GM21526 (cell line): Measurements from ENCODE around the gene CAMK1D.

Source experiments
- ATAC-seq: cut with Tn5 transposase; IDR thresholded peaks from one replicate; pipeline ENCODE4 v1.9.1; 2021; ENCODE audit warnings: moderate library complexity; ENCODE audit not compliant: unreplicated experiment, low FRiP score

CAMK1D gene

DNA sequence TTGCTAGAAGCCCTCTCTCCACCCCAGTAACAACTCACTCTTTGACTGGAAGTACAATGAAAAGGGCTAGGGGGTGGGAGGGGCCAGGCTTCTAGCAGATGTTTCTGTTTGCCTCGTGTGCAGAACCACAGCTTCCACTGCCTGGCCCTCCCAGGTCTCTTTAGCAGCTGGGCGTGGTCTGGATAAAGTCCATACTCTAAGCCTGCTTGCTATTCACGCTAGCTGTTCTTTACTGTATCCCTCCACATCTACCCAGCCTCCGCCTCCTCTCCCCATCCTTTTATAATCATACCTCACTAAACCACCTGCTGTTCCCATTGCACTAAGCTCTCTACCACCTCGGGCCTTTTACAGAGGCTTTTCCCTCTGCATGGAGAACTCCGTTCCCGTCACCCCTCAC lies 288.8 kb downstream of the CAMK1D start:
- no peak for ATAC-seq

GRCh38 chr10:12638781-12639180 lies 289.4 kb downstream of the CAMK1D start:
- ATAC-seq: no peak

DNA sequence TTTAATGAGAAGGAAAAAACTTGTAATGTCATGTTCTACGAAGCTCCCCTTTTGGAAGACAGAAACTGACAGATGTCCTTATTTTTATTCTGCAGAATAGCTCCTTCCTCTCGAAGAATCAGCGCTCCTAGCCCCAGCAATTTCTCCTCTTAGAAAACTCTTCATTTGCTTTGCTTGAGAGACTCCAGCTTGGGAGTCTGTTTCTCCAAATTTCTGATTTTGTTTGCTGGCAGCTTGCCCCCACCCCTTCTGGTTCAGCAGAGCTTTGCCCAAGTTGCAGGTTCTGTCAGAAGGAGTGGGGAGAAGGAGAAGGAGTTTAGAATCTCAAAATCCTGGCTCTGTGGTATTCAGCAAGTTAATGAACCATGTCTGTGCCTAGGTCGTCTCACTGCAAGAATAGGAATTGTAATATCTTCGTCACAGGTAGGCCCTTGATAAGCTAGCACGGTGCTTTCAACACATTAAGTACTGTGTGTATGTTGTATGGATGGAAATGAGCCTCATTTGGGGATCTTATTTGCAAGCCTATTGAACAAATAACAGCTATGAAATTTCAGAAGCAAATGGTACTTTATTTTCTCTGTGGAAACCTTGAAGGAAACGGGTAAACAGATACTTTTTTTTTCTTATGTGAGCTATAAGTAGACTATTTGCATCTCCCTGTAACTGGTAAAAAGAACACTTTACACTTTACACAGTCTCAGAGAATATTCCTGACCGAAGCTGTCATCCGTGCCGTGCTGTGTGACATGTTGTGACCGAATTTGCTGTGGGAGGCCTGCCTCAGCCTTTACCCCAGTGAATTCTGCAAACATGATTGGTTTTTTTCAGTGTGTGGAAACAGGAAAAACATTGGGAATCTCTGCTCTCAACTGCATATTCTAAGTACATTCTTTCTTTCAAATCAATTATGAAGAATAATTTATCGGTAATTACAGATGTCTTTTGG lies 290.9 kb downstream of the CAMK1D start:
- ATAC-seq: no peak

DNA sequence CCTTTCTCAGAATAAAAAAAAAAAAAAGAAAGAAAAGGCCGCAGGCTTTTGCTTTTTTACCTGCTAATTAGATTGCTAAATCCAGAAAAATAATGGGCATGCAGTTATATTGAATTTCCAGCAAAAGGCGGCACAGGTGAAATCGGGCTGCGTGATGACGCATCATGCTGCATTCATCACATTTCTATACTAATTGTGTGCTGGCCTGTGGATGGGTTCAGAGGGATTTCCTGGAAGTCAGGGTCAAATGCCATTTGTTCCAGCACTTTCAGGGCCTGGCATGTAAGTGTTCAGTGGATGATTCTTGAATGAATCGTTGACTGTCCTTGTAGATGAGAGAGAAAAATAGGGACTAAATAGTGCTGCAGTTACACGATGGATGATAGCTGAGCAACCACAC lies 292.7 kb downstream of the CAMK1D start:
- ATAC-seq: no peak

- no peak for ATAC-seq
Observed at GRCh38 chr10:12643279-12643678, 293.9 kb downstream of the CAMK1D start.

DNA sequence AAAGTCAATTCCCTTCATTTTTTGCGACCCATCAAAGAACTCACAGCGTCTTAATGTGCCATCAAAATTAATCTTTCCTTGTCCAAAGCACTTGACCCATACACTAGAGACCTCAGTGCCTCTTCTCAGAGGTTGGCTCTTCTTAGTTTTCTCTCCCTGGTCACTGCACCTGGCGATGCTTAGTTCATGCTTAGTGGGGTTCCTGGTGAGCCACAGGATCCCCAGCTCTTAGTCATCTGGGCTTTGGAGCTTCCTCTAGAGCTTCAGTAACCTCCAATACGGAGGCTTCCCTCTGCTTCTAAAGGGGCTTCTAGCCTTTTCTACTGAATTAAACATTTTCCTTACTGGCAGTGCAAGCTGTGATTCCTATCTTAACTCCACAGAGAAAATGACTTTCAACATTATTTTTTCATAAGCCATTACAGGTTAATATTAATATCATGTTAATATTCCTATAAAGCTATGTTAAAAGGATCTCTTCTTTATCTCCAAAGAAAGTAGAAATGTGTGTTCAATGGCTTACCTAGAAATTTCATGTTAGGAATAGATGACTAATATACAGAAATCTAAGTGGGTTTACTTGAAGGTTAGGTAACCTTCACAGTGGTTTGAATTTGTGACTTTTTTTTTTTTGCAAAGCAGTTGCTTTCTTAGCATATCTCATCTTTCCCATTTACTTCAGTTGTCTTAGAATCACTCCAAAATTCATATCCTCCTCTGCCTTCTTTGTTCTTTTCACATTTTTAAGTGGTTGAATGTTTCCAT lies 295.2 kb downstream of the CAMK1D start:
- ATAC-seq: no peak

- no peak for ATAC-seq
Observed at GRCh38 chr10:12645449-12645848, 296.1 kb downstream of the CAMK1D start.

DNA sequence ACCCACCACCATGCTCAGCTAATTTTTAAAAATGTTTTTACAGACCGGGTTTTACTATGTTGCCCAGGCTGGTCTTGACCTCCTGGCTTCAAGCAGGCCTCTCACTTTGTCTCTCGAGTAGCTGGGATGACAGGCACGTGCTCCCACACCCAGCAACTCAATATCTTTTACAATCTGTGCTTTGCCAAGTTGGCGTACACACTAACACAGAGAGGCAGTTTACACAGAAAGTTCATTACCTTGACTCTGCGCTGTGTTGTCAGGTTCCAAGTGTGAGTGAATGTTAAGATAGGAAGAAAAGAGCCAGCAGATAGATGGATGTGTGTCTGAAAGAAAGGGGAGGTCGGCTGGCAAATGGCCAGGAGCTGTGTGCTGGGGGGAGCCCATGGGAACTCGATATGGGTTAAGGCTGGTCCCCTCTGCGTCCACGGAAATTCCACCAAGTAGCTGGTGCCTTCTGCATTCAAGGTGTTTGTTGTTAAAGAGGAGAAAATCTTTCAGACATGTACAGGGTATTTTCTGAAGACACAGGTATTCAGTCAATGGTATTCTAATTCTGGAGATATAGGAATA lies 299.8 kb downstream of the CAMK1D start:
- no peak for ATAC-seq

DNA sequence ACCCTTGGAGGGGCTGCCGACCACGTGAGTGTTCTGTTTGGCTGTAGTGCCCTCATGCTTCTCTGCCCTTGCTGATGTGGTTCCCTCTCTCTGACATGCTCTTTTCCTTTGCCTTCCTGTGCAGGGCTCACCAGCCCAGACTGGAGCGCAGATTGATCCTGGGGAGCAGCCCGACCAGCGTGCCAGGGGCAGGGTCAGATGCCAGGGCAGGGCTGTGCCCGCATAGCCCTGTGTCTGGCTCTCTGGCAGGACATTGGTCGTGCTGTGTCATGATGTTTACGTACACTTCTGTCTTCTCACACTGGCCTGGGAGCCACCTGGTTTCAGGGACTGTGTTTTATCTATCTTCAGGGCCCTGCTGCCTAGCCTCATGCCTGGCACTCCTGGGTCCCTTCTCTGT lies 300.8 kb downstream of the CAMK1D start:
- no peak for ATAC-seq

DNA sequence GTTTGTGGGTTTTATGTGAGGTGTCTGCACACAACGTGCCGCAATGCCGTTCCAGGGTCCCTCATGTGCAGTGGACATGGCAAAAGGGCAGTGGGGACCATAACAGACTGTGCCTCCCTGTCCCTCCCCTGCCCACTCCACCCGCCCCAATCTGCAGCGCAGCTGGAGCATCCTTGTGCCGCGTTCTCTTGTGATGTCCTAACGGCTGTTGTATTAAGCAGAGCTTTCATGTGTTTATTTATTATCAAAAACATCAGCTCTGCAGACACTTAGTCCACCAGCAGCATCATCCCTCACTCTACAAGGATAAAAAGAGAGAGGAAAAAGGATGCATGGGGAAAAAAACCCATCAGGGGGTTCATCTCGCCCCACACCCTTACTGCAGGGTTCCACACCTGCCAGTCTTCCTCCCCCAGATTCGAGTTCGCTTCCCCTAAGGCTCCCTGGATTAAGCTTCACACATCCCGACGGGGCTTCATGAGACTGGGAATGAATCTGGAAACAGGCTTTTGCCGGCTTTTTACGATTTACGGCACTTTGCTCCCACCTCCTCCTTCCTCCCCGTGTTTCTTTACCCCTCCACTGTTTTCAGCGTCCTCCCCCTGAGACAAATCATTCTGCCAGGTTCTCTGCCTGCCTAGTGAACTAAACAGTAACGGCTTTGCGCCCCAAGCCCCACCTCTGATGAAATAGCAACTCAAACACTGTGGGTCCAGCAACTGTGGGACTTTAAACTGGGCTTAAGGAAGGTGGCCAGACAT lies 301.4 kb downstream of the CAMK1D start:
- no peak for ATAC-seq

DNA sequence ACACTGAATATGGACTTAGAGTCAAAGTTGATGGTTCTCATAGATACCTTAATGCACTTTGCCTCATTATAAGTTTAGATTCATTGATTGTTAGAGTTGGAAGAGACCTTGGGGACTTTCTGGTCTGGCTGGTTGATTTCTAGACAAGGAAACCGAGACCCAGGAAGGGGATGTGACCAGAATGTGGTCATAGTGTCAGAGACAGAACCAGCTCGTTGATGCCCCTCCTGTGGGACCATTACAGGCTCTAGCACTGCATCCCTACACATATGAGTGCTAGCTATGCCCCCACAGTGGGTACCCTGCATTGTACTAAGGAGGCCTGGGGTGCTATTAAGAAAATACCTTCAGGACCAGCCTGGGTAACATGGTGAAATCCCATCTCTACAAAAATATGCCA lies 306.6 kb downstream of the CAMK1D start:
- ATAC-seq: no peak

GRCh38 chr10:12656518-12657142 lies 307.3 kb downstream of the CAMK1D start:
- no peak for ATAC-seq

- no peak for ATAC-seq
Observed at GRCh38 chr10:12657489-12657888, 308.1 kb downstream of the CAMK1D start.

GRCh38 chr10:12658526-12658925 lies 309.2 kb downstream of the CAMK1D start:
- no peak for ATAC-seq

- ATAC-seq: no peak
Observed at GRCh38 chr10:12659706-12660105, 310.4 kb downstream of the CAMK1D start.

DNA sequence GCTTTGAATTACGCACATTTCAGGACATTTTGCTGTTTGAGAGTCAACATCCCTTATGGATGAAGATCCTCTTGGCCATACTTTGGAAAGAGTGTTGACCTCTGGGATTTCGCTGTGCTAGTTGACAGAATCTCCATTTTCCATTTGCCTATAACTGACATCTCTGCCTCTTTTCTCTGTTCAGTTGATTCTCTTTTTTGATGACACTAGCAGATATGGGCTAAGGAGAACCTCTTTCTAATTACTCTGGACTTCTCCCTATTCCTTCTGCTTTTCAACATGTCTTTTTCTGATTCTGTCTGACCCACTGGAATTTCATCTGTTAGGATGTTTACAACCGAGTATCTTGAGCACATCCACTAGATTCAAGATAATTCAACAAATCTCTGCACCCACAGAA lies 311.5 kb downstream of the CAMK1D start:
- no peak for ATAC-seq

DNA sequence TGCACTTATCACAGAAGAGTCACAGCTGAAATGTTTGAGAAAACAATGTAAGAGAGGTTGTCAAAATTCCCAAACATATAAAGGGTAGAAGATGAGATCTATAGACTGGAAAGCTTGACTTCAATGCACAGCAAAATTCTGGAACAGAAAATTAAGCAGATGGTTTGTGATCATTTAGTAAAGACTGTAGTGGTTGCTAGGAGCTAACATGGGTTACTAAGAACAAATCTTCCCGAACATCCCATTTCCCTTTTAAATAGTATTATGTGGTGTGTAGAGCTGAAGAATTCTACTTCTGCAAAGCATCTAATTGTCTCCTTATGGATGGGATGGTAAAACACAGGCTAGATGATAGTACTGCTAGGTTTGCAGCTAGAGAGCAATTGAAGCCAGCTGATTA lies 312.3 kb downstream of the CAMK1D start:
- ATAC-seq: no peak

- ATAC-seq: no peak
Observed at GRCh38 chr10:12663863-12664262, 314.5 kb downstream of the CAMK1D start.

DNA sequence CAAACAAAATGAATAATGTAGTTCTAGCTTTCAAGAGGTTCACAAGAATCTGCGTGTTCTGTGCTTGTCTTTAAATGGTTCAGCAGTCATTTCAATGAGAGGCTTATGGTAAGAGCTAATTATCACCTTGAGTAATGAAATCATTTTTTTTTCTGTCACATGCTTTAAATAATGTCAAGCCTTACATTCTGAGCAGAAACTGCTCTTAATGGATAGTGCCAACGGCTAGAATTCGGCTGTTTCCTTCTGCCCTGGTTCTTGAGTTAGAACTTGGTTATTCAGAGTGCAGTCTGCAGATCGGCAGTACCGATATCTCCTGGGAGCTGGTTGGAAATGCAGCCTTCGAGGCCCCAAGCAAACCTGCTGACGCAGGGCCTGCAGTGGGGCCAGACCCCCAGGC lies 316.2 kb downstream of the CAMK1D start:
- ATAC-seq: no peak

DNA sequence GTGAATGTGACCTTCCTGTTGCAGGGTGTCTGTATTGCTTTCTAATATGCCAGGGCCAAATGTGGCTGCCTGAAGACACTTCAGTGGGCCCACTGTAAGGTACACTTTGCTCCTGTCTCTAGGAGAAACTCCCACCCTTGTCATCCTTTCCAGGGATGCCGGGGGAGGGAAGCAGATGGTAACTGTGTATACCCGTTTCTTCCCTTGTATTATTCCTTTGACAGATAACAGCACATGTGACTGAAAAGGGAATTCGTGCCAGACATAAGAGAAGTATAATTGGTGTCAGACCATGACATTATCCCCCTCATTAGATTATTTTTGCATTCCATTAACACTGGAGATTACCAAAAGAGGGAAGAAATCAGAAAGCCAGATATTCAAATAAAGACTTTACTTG lies 317.7 kb downstream of the CAMK1D start:
- no peak for ATAC-seq
